ENCODE results near the gene TXNDC5. TPM values are rescaled to one million over a fixed set of nuclear protein-coding genes. Genes with fewer than 3 reads are reported as not detected.

Gene TXNDC5
- total RNA-seq, 1 donor from 2014 or later = 48.2 TPM

DNA sequence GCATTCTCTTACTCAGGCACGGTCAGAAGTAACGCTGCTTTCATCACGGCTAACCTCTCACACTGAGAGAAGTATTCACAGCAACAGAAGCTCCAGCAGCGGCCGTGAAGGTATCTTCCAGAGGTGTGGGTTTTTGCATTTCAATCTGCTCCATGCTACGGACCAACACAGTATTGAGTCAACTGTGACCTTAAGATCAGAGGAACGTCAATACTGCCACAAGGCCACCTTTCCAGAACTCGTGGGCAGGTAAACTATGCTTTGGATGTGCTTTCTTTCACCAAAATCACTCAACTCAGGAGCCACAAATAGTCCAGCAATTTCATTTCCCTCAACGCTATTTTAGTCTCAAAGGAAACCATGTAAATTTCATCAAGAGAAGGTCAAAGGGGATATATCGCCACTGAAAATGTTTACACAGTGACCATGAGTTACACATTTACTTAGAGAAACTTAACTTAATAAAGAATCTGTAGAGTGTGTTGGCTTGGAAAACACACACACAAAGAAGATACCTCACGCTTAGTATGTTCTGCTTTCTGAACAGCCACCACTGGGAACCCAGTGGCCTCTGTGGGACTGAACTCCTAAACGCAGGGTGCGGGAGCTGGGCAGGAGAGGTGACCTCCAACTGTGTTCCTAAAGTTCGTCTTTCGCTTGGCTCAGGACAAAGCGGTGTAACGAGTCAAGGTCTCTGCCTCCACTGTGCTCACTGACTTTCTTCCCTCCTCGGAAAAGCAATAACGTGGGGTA lies 27.9 kb downstream of the TXNDC5 start:
- Histone ChIP-seq H3K36me3 (peaks cover 84% of the 10 kb centered on the region), H3K9me3 (replicated peaks) (no peaks in the 10 kb centered on the region), H3K4me1 (no peaks in the 10 kb centered on the region), H3K4me3 (no peak overlapping the region), H3K27ac (replicated peaks) (no peak overlapping the region), H3K27me3 (ENCODE audit: low read depth) (no peaks in the 10 kb centered on the region)
- intact Hi-C loops (cut with micrococcal nuclease) = no loop called here
- no peak for DNase-seq
- TF ChIP-seq, protein P1, sequence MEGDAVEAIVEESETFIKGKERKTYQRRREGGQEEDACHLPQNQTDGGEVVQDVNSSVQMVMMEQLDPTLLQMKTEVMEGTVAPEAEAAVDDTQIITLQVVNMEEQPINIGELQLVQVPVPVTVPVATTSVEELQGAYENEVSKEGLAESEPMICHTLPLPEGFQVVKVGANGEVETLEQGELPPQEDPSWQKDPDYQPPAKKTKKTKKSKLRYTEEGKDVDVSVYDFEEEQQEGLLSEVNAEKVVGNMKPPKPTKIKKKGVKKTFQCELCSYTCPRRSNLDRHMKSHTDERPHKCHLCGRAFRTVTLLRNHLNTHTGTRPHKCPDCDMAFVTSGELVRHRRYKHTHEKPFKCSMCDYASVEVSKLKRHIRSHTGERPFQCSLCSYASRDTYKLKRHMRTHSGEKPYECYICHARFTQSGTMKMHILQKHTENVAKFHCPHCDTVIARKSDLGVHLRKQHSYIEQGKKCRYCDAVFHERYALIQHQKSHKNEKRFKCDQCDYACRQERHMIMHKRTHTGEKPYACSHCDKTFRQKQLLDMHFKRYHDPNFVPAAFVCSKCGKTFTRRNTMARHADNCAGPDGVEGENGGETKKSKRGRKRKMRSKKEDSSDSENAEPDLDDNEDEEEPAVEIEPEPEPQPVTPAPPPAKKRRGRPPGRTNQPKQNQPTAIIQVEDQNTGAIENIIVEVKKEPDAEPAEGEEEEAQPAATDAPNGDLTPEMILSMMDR (IDR thresholded peaks at IDR 0.05; ENCODE audit: borderline replicate concordance) = no peak

GRCh38 chr6:7881765-7882500 lies 28.7 kb downstream of the TXNDC5 start:
- DNase-seq = no peak
- no peaks in the 10 kb centered on the region for H3K9me3 ChIP-seq (replicated peaks)
- no peaks in the 10 kb centered on the region for H3K27me3 ChIP-seq (ENCODE audit: low read depth)
- intact Hi-C loops (cut with micrococcal nuclease) = no loop called here
- no peaks in the 10 kb centered on the region for H3K4me1 ChIP-seq
- no peak overlapping the region for H3K27ac ChIP-seq (replicated peaks)
- H3K36me3 ChIP-seq = peaks cover 77% of the 10 kb centered on the region
- TF ChIP-seq, protein P1 (IDR thresholded peaks at IDR 0.05; ENCODE audit: borderline replicate concordance) = no peak
- no peak overlapping the region for H3K4me3 ChIP-seq

GRCh38 chr6:7880718-7881107 lies 29.9 kb downstream of the TXNDC5 start:
- Histone ChIP-seq H3K27me3 (ENCODE audit: low read depth) (no peaks in the 10 kb centered on the region), H3K9me3 (replicated peaks) (no peaks in the 10 kb centered on the region), H3K4me3 (no peak overlapping the region), H3K36me3 (peaks cover 65% of the 10 kb centered on the region), H3K27ac (replicated peaks) (no peak overlapping the region), H3K4me1 (no peaks in the 10 kb centered on the region)
- TF ChIP-seq, protein P1 (IDR thresholded peaks at IDR 0.05; ENCODE audit: borderline replicate concordance) = no peak
- no peak for DNase-seq
- intact Hi-C loops (cut with micrococcal nuclease) = no loop called here

DNA sequence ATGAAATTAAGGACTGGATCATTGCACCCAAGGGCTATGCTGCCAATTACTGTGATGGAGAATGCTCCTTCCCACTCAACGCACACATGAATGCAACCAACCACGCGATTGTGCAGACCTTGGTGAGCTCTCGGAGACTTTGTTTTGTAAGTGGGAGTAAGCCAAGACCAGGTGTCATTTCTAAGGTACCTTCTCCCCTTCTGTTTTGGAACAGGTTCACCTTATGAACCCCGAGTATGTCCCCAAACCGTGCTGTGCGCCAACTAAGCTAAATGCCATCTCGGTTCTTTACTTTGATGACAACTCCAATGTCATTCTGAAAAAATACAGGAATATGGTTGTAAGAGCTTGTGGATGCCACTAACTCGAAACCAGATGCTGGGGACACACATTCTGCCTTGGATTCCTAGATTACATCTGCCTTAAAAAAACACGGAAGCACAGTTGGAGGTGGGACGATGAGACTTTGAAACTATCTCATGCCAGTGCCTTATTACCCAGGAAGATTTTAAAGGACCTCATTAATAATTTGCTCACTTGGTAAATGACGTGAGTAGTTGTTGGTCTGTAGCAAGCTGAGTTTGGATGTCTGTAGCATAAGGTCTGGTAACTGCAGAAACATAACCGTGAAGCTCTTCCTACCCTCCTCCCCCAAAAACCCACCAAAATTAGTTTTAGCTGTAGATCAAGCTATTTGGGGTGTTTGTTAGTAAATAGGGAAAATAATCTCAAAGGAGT lies 30.4 kb downstream of the TXNDC5 start:
- intact Hi-C loops (cut with micrococcal nuclease) = no loop called here
- no peak for DNase-seq
- Histone ChIP-seq H3K9me3 (replicated peaks) (no peaks in the 10 kb centered on the region), H3K27ac (replicated peaks) (no peak overlapping the region), H3K4me1 (no peaks in the 10 kb centered on the region), H3K36me3 (peaks cover 59% of the 10 kb centered on the region), H3K27me3 (ENCODE audit: low read depth) (no peaks in the 10 kb centered on the region), H3K4me3 (no peak overlapping the region)
- TF ChIP-seq, protein P1 (IDR thresholded peaks at IDR 0.05; ENCODE audit: borderline replicate concordance) = no peak

DNA sequence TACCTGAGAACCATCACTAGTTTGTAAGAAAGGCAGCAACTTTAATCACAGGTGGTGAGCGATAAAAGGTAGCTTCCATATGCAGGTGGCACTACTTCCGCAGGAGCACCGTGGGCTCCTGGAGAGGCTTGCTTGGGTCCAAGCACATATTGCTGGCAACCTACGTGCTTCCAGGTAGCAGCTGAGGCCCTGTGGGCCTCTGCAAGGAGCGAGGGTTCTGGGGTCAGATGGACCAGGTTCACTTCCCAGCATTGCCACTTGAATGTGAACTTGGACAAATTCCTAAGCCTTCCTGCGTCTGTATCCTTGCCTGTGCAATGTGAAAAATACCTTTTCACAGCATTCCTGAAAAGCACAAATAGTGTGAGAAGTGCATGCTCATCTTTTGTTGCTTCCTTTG lies 31.0 kb downstream of the TXNDC5 start:
- DNase-seq = no peak
- intact Hi-C loops (cut with micrococcal nuclease) = no loop called here
- TF ChIP-seq, protein P1 (IDR thresholded peaks at IDR 0.05; ENCODE audit: borderline replicate concordance) = no peak
- Histone ChIP-seq H3K27ac (replicated peaks) (no peak overlapping the region), H3K36me3 (peaks cover 53% of the 10 kb centered on the region), H3K4me1 (no peaks in the 10 kb centered on the region), H3K27me3 (ENCODE audit: low read depth) (no peaks in the 10 kb centered on the region), H3K4me3 (no peak overlapping the region), H3K9me3 (replicated peaks) (no peaks in the 10 kb centered on the region)

Measured in left ventricle myocardium inferior (tissue), 1 donor.